ENCODE results near the gene CNOT6L. TPM values are rescaled to one million over a fixed set of nuclear protein-coding genes. Genes with fewer than 3 reads are reported as not detected.

The CNOT6L gene
- total RNA-seq, 8 experiments from 2014 or later: 12.7 to 22.6 (median 17.2) TPM

DNA sequence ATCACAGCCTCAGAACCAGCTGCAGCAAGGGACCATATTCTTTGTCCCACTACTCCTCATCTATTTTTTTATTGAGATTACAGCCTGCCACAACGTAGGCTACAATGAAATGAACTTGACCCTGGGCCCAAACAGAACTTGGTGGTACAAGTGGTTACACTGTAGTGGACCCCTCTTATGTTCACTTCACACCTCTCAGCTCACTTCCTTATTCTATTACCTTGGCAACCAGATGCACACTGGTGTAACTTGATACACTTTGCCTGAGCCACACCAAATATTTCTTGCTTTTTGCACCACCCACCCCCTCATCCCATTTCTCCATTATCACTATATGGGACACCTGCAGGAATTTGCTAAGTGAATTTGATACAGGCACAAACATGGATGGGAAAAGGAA lies 107.7 kb downstream of the CNOT6L start:
- ATAC-seq (replicated peaks in 6 of 8): peak in 1 of 8 experiments; percentile 37
- in situ Hi-C loops (cut with MboI; ENCODE audit: low pct_unique_long_range_greater_than_20kb in 2 of 9, low sequenced_read_pairs in 9 of 9, unreplicated experiment in 9 of 9): no loop called here
- Histone ChIP-seq H3K4me3 (no peak overlapping the region), H3K27ac (no peak overlapping the region), H3K4me1 (replicated peaks in 1 of 2) (peaks cover 4 to 6% of the 10 kb centered on the region in 2 donors)
- 40 to 88% (median 58%) methylated on average over 1 of the region's 1 CpG; no CpG with 5 or more reads in 4 of the 10 experiments for WGBS, 10 experiments

GRCh38 chr4:77710684-77711083 lies 108.5 kb downstream of the CNOT6L start:
- WGBS, 10 experiments: 80 to 100% (median 100%) methylated on average over 1 of the region's 1 CpG; no CpG with 5 or more reads in 5 of the 10 experiments
- H3K27ac ChIP-seq: no peak overlapping the region
- in situ Hi-C loops (cut with MboI; ENCODE audit: low pct_unique_long_range_greater_than_20kb in 2 of 9, low sequenced_read_pairs in 9 of 9, unreplicated experiment in 9 of 9): no loop called here
- H3K4me1 ChIP-seq (replicated peaks in 1 of 2): peaks cover 4 to 6% of the 10 kb centered on the region in 2 donors
- no peak overlapping the region for H3K4me3 ChIP-seq
- no peak for ATAC-seq (replicated peaks in 6 of 8)

- 0 to 100% (median 63%) methylated on average over 1 of the region's 1 CpG; no CpG with 5 or more reads in 5 of the 10 experiments for WGBS, 10 experiments
- no peak overlapping the region for H3K4me3 ChIP-seq
- H3K4me1 ChIP-seq (replicated peaks in 1 of 2): peaks cover 4 to 6% of the 10 kb centered on the region in 2 donors
- ATAC-seq (replicated peaks in 6 of 8): no peak
- in situ Hi-C loops (cut with MboI; ENCODE audit: low pct_unique_long_range_greater_than_20kb in 2 of 9, low sequenced_read_pairs in 9 of 9, unreplicated experiment in 9 of 9): no loop called here
- no peak overlapping the region for H3K27ac ChIP-seq
These were observed 109.1 kb downstream of the CNOT6L start for GRCh38 chr4:77710059-77710458.

DNA sequence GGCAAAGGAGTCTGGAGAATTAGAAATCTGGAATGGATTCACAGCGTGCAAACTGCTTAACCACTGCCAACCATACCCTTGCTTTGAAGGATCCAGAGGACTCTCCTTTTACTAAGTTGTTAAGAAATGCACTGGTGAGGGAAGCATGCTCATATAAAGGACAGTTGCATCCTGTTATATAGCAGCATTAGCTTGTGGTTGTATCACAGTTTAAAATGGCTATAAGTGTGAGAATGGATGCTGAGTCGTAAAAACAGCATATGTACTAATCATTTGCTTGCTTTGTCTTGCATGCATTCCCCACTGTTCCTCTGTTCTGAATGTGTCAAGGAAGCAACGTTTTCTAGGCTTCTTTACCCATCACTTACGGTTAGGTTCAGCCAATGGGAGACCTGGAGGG lies 112.5 kb downstream of the CNOT6L start:
- WGBS, 10 experiments: 0 to 63% (median 51%) methylated on average over 1 to 4 of the region's 4 CpGs; no CpG with 5 or more reads in 2 of the 10 experiments
- Histone ChIP-seq H3K4me1 (replicated peaks in 1 of 2) (peaks cover 4 to 6% of the 10 kb centered on the region in 2 donors), H3K4me3 (no peak overlapping the region), H3K27ac (no peak overlapping the region)
- in situ Hi-C loops (cut with MboI; ENCODE audit: low pct_unique_long_range_greater_than_20kb in 2 of 9, low sequenced_read_pairs in 9 of 9, unreplicated experiment in 9 of 9): no loop called here
- ATAC-seq (replicated peaks in 6 of 8): no peak

GRCh38 chr4:77703666-77704065 lies 115.5 kb downstream of the CNOT6L start:
- Histone ChIP-seq H3K4me1 (replicated peaks in 1 of 2) (peaks cover 10 to 18% of the 10 kb centered on the region in 2 donors), H3K4me3 (no peak overlapping the region), H3K27ac (no peak overlapping the region)
- ATAC-seq (replicated peaks in 6 of 8): no peak
- in situ Hi-C loops (cut with MboI; ENCODE audit: low pct_unique_long_range_greater_than_20kb in 2 of 9, low sequenced_read_pairs in 9 of 9, unreplicated experiment in 9 of 9): no loop called here
- WGBS, 10 experiments: 71 to 100% (median 94%) methylated on average over 1 of the region's 1 CpG; no CpG with 5 or more reads in 4 of the 10 experiments

DNA sequence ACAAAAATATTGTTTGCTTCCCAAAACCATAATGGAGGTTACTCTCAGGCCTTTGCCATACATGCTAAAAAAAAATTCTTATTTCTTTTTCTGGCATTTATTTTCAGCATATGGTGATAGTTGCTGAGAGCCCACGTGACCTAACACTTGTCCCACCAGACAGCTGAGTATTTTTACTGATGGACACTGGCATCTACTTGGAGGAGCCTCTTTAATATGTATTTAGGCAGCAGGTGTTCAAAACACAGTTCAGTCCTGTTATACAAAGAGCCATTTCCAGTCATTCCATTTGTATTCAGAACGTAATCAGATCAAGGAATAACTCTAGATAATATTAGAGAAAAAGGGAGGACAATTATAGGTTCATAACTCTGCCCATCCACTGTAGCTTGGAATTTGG lies 118.0 kb downstream of the CNOT6L start:
- Histone ChIP-seq H3K4me3 (no peak overlapping the region), H3K27ac (no peak overlapping the region), H3K4me1 (replicated peaks in 1 of 2) (peaks cover 10 to 18% of the 10 kb centered on the region in 2 donors)
- in situ Hi-C loops (cut with MboI; ENCODE audit: low pct_unique_long_range_greater_than_20kb in 2 of 9, low sequenced_read_pairs in 9 of 9, unreplicated experiment in 9 of 9): no loop called here
- WGBS, 10 experiments: 17 to 71% (median 64%) methylated on average over 1 to 2 of the region's 2 CpGs; no CpG with 5 or more reads in 3 of the 10 experiments
- ATAC-seq (replicated peaks in 6 of 8): no peak

- Histone ChIP-seq H3K4me1 (replicated peaks in 1 of 2) (peaks cover 10 to 18% of the 10 kb centered on the region in 2 donors), H3K27ac (peak overlapping the region; percentile 35 to 43), H3K4me3 (no peak overlapping the region)
- 0 to 33% (median 0%) methylated on average over 1 to 3 of the region's 3 CpGs; no CpG with 5 or more reads in 5 of the 10 experiments for WGBS, 10 experiments
- ATAC-seq (replicated peaks in 6 of 8): peak; percentile 63 to 97 (median 91)
- in situ Hi-C loops (cut with MboI; ENCODE audit: low pct_unique_long_range_greater_than_20kb in 2 of 9, low sequenced_read_pairs in 9 of 9, unreplicated experiment in 9 of 9): loop anchor here in 1 of 9 experiments (10.0 kb wide), 1 partner anchor 75 kb away; no protein-coding TSS in a partner anchor
These were observed 119.4 kb downstream of the CNOT6L start for GRCh38 chr4:77699731-77700210.

DNA sequence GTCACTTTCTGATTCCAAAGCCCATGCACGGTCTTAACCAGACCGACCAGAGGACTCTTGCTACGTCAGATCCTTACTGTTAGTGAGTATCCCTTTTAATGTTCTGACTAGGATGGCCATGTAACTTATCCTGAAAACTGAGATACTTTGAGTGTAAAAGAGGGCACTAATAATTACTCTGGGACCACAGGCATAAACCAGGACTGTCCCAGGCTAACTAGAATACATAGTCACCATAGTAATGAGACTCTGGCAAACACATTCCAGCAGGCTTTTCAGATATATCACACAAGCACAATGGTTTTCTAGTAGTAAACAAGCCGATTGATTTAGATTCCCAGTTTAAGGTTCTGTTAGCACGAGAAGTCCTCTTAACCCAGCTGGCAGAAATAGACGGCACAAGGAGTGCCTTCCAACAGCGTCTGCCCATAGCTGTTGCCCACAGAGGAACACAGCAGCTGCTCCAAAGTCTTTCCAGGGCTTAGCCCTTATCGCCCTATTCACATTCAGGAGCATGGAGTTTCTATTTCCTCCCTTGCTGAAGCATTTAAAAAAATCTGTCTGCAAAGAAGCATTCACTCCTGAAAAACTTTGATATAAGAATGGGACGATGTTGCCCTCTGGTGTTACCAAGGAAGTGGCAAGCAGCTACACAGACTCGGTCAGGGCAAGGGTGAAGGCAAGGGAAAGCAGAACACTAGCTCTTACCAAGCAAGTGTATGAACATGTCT lies 121.1 kb downstream of the CNOT6L start:
- H3K27ac ChIP-seq: no peak overlapping the region
- in situ Hi-C loops (cut with MboI; ENCODE audit: low pct_unique_long_range_greater_than_20kb in 2 of 9, low sequenced_read_pairs in 9 of 9, unreplicated experiment in 9 of 9): loop anchor here in 1 of 9 experiments (10.0 kb wide), 1 partner anchor 73 kb away; no protein-coding TSS in a partner anchor
- ATAC-seq (replicated peaks in 6 of 8): peak in 6 of 8 experiments; percentile 15 to 73 (median 56)
- peaks cover 10 to 18% of the 10 kb centered on the region in 2 donors for H3K4me1 ChIP-seq (replicated peaks in 1 of 2)
- no peak overlapping the region for H3K4me3 ChIP-seq
- WGBS, 10 experiments: 23 to 100% (median 84%) methylated on average over 2 to 7 of the region's 10 CpGs

DNA sequence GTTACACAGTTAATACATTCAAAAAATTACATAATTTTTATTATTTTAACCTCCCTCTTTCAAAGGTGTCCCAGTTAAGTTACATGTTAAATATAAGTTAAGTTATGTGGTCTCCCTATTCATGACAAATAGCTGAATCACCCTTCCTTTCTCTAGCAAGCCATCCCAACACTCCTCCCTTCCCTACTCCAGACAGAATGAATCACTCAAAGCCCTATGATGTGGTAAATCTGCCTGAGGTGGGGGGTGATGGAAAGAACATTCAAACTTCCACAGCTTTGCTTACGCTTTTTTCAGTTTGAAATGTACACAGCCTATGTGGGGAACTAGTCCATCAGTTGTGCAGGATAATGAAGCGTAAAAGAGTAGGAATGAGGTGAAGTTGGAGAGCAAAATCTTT lies 123.4 kb downstream of the CNOT6L start:
- H3K4me1 ChIP-seq (replicated peaks in 1 of 2): peaks cover 10 to 17% of the 10 kb centered on the region in 2 donors
- WGBS, 10 experiments: 25 to 100% (median 92%) methylated on average over 1 to 2 of the region's 2 CpGs; no CpG with 5 or more reads in 2 of the 10 experiments
- ATAC-seq (replicated peaks in 6 of 8): peak in 2 of 8 experiments; percentile 81 to 84
- in situ Hi-C loops (cut with MboI; ENCODE audit: low pct_unique_long_range_greater_than_20kb in 2 of 9, low sequenced_read_pairs in 9 of 9, unreplicated experiment in 9 of 9): loop anchor here in 1 of 9 experiments (10.0 kb wide), 1 partner anchor 71 kb away; no protein-coding TSS in a partner anchor
- no peak overlapping the region for H3K27ac ChIP-seq
- no peak overlapping the region for H3K4me3 ChIP-seq

- in situ Hi-C loops (cut with MboI; ENCODE audit: low pct_unique_long_range_greater_than_20kb in 2 of 9, low sequenced_read_pairs in 9 of 9, unreplicated experiment in 9 of 9): loop anchor here in 1 of 9 experiments (10.0 kb wide), 1 partner anchor 68 kb away; no protein-coding TSS in a partner anchor
- WGBS, 10 experiments: 87 to 100% (median 95%) methylated on average over 1 to 5 of the region's 5 CpGs
- H3K27ac ChIP-seq: no peak overlapping the region
- H3K4me3 ChIP-seq: no peak overlapping the region
- H3K4me1 ChIP-seq (replicated peaks in 1 of 2): no peaks in the 10 kb centered on the region
- ATAC-seq (replicated peaks in 6 of 8): no peak
These were observed 126.2 kb downstream of the CNOT6L start for GRCh38 chr4:77692847-77693432.

DNA sequence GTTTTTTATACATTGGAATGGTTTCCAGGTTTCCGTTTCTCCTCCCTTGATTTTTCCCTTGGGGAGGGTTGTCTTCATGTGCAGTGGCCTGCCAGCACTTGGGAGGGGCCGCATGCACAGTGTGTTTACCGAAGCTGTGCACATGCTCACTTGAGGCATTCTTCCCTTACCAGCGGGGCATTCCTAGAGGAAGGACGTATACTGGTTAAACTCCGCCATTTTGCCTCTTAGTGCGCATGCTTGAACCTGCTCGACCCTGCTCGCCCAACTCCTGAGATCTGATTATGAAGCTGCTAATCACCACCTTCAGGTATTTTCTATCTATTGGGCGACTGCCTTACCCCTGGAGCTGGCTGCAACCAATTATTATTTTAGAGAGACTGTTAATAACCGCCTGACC lies 137.4 kb downstream of the CNOT6L start:
- no peaks in the 10 kb centered on the region for H3K4me1 ChIP-seq (replicated peaks in 1 of 2)
- no peak overlapping the region for H3K27ac ChIP-seq
- 0 to 100% (median 87%) methylated on average over 1 to 9 of the region's 11 CpGs for WGBS, 10 experiments
- in situ Hi-C loops (cut with MboI; ENCODE audit: low pct_unique_long_range_greater_than_20kb in 2 of 9, low sequenced_read_pairs in 9 of 9, unreplicated experiment in 9 of 9): no loop called here
- no peak for ATAC-seq (replicated peaks in 6 of 8)
- H3K4me3 ChIP-seq: no peak overlapping the region

GRCh38 chr4:77676842-77677241 lies 142.3 kb downstream of the CNOT6L start:
- no peak for ATAC-seq (replicated peaks in 6 of 8)
- in situ Hi-C loops (cut with MboI; ENCODE audit: low pct_unique_long_range_greater_than_20kb in 2 of 9, low sequenced_read_pairs in 9 of 9, unreplicated experiment in 9 of 9): no loop called here
- H3K4me1 ChIP-seq (replicated peaks in 1 of 2): no peaks in the 10 kb centered on the region
- H3K4me3 ChIP-seq: no peak overlapping the region
- WGBS, 10 experiments: 0 to 100% (median 84%) methylated on average over 1 to 3 of the region's 3 CpGs; no CpG with 5 or more reads in 2 of the 10 experiments
- H3K27ac ChIP-seq: no peak overlapping the region

DNA sequence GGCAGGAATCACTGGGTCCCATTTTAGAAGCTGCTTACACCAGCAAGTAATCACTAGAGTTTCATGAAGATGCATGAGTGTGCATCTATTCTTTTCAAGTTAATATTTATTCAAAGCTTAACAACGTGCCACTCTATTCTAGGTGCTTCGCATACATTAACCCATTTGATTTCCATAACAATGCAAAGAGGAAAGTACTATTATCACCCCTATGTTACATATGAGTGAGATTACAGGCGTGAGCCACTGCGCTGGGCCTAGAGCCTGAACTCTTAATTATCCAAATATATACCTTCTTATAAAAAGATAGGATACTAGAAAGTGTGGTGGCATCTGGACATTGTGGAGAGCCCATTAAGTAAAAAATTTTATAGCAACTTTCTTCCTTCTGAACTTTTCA lies 148.1 kb downstream of the CNOT6L start:
- Histone ChIP-seq H3K27ac (no peak overlapping the region), H3K4me3 (no peak overlapping the region), H3K4me1 (replicated peaks in 1 of 2) (peaks cover 4 to 6% of the 10 kb centered on the region in 2 donors)
- ATAC-seq (replicated peaks in 6 of 8): peak in 5 of 8 experiments; percentile 29 to 74 (median 69)
- 6 to 78% (median 54%) methylated on average over 2 to 4 of the region's 4 CpGs; no CpG with 5 or more reads in 1 of the 10 experiments for WGBS, 10 experiments
- in situ Hi-C loops (cut with MboI; ENCODE audit: low pct_unique_long_range_greater_than_20kb in 2 of 9, low sequenced_read_pairs in 9 of 9, unreplicated experiment in 9 of 9): no loop called here
